MM.1S (cell line): Measurements from ENCODE around the gene GSE1.

Source experiments
- EZH2 ChIP-seq: fragments of 300-600 bp; sonication (generic); optimal IDR thresholded peaks from 2 replicates; pipeline ENCODE3; 2017; ENCODE audit warnings: low read depth, mild to moderate bottlenecking, antibody characterized with exemption, low read length, mixed read lengths
- EZH2phosphoT487 ChIP-seq: fragments of 300-600 bp; sonication (generic); IDR thresholded peaks from 2 replicates; pipeline ENCODE4 v1.6.1; 2018; ENCODE audit warnings: antibody characterized with exemption, low read length
- TF ChIP-seq, protein P1 (sequence below): fragments of 300-600 bp; sonication (generic); IDR thresholded peaks from 2 replicates; pipeline ENCODE4 v1.5.1; 2016; ENCODE audit warnings: antibody characterized with exemption, low read length, mixed read lengths

DNA sequence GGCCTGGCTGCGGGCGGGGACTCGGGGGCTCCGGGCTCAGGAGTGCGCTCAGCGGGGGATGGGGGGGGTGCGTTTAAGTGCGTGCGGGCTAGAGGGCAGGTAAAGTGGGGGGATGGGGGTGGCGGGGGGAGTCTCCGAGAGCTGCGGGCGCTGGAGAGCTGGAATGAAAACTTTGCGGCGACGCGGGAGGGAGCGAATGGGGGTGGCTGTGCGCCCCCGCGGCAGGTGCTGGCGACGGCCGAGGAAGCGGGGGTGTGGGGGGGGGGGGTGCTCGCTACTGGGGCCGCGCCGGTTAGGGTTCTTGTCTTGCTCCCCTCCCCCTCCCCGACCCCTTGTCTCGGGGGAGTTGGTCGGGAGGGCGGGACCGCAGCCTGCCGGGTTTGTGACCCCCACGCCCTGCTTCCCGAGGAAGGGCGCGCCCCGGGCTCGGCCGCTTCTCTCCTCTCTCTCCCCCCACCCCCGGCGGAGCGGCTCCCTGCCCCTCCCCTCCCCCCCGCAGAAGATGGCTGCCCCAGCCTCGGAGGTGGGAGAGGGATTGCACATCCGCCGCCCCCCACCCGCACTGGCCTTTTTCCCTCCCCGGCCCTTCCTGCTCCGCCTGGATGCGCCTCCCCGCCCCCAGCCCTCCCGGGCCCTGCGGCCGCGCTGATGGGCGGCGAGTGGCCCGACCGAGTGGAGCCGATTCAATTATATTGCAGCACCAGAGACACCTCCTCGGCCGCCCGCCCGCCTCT lies 649 bp downstream of the GSE1 start:
- TF ChIP-seq, protein P1, sequence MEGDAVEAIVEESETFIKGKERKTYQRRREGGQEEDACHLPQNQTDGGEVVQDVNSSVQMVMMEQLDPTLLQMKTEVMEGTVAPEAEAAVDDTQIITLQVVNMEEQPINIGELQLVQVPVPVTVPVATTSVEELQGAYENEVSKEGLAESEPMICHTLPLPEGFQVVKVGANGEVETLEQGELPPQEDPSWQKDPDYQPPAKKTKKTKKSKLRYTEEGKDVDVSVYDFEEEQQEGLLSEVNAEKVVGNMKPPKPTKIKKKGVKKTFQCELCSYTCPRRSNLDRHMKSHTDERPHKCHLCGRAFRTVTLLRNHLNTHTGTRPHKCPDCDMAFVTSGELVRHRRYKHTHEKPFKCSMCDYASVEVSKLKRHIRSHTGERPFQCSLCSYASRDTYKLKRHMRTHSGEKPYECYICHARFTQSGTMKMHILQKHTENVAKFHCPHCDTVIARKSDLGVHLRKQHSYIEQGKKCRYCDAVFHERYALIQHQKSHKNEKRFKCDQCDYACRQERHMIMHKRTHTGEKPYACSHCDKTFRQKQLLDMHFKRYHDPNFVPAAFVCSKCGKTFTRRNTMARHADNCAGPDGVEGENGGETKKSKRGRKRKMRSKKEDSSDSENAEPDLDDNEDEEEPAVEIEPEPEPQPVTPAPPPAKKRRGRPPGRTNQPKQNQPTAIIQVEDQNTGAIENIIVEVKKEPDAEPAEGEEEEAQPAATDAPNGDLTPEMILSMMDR: no peak
- no peak for TF ChIP-seq EZH2
- no peak for TF ChIP-seq EZH2phosphoT487
